Body of pancreas (tissue), 4 donors: Measurements from ENCODE around the gene CGNL1. TPM values are rescaled to one million over a fixed set of nuclear protein-coding genes. Genes with fewer than 3 reads are reported as not detected.

ENCODE experiments used
- ATAC-seq: fragments of 150-250 bp; one replicate; pipeline ENCODE4 v1.9.1; 2016
- DNase-seq, 4 donors: peaks; one replicate each; pipeline ENCODE4 v3.0.0-alpha.2; 2019
- H3K27ac ChIP-seq, 4 donors: fragments of 200-600 bp; sonication (generic); 1 replicate in 3 of 4; 2 replicates in 1 of 4; pipeline versions ENCODE4 v1.5.1 to v1.6.1; 2016 to 2019; ENCODE audit warnings: mild to moderate bottlenecking in 1 of 4, mixed read lengths in 1 of 4, moderate library complexity in 1 of 4
- H3K27me3 ChIP-seq, 2 donors: fragments of 200-600 bp; sonication (generic); one replicate each; pipeline ENCODE4 v1.6.0; 2016; ENCODE audit warnings: mild to moderate bottlenecking in 1 of 2
- H3K36me3 ChIP-seq, 2 donors: fragments of 200-600 bp; sonication (generic); replicated peaks in 1 of 2; 2 replicates each; pipeline ENCODE4 v1.5.1; 2016; ENCODE audit warnings: low read depth in 2 of 2; ENCODE audit not compliant: insufficient read depth in 1 of 2
- H3K4me1 ChIP-seq: fragments of 200-600 bp; sonication (generic); one replicate; pipeline ENCODE4 v1.6.0; 2016
- H3K4me3 ChIP-seq, 2 donors: fragments of 200-600 bp; sonication (generic); 1 replicate in 1 of 2; 2 replicates in 1 of 2; pipeline ENCODE4 v1.5.1; 2016 to 2019
- H3K9me3 ChIP-seq, 3 donors: fragments of 200-600 bp; sonication (generic); 1 replicate in 2 of 3; 2 replicates in 1 of 3; pipeline ENCODE4 v1.5.1; 2016
- POLR2A ChIP-seq, 3 donors: fragments of 450-650 bp; IDR thresholded peaks; one replicate each; pipeline ENCODE4 v1.6.1; 2016; ENCODE audit warnings: antibody characterized with exemption in 3 of 3, mild to moderate bottlenecking in 2 of 3
- WGBS, 2 donors: methylation state at CpG; one replicate each; pipeline ENCODE4 v1.1.5; 2017; 5-methylcytosine and 5-hydroxymethylcytosine counted together
- intact Hi-C: fragments of 100-400 bp; cut with DNase I; formaldehyde crosslinking; loops from one replicate; pipeline ENCODE4 v1.15.1; 2023
- total RNA-seq, 2 donors: library from RNA; depleted of rRNA; stranded (reverse); fragments of >200 nt; gene quantifications; one replicate each; pipeline ENCODE4 v1.1.0, GENCODE V29; 2016
- TF ChIP-seq, protein P1 (sequence below), 7 experiments: fragments of 450-650 bp in 4 of 7; fragments of 200-600 bp in 3 of 7; sonication (generic) in 3 of 7; IDR thresholded peaks; one replicate each; pipeline ENCODE4 v1.5.1; 2016 to 2019; ENCODE audit warnings: antibody characterized with exemption in 7 of 7

CGNL1 gene
- total RNA-seq, 2 donors from 2014 or later: 24.7 to 30.6 TPM

DNA sequence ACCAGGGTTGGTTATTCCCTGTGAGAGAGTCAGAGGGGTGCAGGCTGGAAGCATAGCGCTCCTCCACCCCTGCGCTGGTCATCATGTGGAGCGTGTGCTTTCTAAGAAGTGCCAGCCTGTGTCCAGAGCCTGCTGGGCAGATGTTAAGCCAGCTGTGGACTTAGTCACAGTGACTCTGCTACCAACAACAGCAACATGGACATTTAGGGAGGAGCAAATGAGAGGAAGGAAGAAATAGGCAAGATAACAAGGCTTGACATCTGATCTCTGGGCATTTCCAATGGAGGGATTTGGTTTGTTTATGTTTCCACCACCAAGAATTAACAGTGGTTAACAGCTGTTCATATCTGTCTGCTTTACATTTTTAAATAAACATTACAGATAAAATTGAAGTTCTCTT lies 179.0 kb downstream of the CGNL1 start:
- WGBS, 2 donors: 85 to 91% methylated on average over 3 of the region's 3 CpGs
- TF ChIP-seq, protein P1, sequence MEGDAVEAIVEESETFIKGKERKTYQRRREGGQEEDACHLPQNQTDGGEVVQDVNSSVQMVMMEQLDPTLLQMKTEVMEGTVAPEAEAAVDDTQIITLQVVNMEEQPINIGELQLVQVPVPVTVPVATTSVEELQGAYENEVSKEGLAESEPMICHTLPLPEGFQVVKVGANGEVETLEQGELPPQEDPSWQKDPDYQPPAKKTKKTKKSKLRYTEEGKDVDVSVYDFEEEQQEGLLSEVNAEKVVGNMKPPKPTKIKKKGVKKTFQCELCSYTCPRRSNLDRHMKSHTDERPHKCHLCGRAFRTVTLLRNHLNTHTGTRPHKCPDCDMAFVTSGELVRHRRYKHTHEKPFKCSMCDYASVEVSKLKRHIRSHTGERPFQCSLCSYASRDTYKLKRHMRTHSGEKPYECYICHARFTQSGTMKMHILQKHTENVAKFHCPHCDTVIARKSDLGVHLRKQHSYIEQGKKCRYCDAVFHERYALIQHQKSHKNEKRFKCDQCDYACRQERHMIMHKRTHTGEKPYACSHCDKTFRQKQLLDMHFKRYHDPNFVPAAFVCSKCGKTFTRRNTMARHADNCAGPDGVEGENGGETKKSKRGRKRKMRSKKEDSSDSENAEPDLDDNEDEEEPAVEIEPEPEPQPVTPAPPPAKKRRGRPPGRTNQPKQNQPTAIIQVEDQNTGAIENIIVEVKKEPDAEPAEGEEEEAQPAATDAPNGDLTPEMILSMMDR (IDR thresholded peaks at IDR 0.05): no peak
- no peak for TF ChIP-seq POLR2A (IDR thresholded peaks at IDR 0.05)
- intact Hi-C loops: loop anchor here (5.0 kb wide), 1 partner anchor 307 kb away; no protein-coding TSS in a partner anchor
- Histone ChIP-seq H3K36me3 (no peaks in the 10 kb centered on the region), H3K27me3 (no peaks in the 10 kb centered on the region), H3K4me3 (no peak overlapping the region), H3K4me1 (peaks cover 49% of the 10 kb centered on the region), H3K27ac (peak overlapping the region in 2 of 4 donors; percentile 32 to 46), H3K9me3 (no peaks in the 10 kb centered on the region)
- ATAC-seq (no peak), DNase-seq (no peak)

DNA sequence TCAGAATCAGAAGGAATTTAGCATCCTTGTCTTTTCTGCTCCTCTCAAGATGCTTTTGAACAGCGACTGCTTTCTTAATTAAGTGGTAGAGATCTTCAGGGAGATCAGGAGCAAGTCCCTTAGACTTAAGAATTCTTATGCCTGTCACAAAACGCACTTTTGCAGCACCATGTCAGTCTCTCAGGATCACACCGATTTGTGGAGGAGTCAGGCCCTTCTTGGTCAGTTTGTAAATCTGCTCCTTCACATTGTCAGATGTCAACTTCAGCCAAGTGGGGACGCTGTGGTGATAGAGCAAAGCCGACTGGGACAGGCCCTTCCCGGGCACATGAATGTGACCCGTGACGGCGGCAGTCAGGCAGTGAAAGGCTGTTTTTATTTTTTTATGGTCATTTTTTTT lies 179.7 kb downstream of the CGNL1 start:
- Histone ChIP-seq H3K4me3 (no peak overlapping the region), H3K27ac (no peak overlapping the region), H3K36me3 (no peaks in the 10 kb centered on the region), H3K9me3 (no peaks in the 10 kb centered on the region), H3K27me3 (no peaks in the 10 kb centered on the region), H3K4me1 (peaks cover 50% of the 10 kb centered on the region)
- WGBS, 2 donors: 93 to 97% methylated on average over 9 of the region's 9 CpGs
- no peak for ATAC-seq
- TF ChIP-seq POLR2A (IDR thresholded peaks at IDR 0.05): no peak
- TF ChIP-seq, protein P1 (IDR thresholded peaks at IDR 0.05): no peak
- intact Hi-C loops: loop anchor here (5.0 kb wide), 1 partner anchor 306 kb away; no protein-coding TSS in a partner anchor
- DNase-seq: no peak

DNA sequence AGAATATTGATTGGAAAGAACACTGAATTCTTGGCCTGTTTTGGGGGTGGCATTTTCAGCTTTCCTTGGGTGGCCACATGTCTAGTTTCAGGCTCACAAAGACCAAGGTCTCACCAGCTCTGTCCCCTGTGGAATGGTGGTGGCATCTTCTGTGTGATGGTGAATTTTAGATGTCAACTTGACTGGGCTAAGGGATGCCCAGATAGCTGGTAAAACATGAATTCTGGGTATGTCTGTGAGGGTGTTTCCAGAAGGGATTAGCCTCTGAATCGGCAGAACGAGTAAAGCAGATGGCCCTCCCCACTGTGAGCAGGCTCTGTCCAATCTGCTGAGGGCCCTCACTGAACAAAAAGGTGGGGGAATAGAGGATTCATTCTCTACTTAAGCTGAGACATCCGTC lies 181.0 kb downstream of the CGNL1 start:
- Histone ChIP-seq H3K27me3 (no peaks in the 10 kb centered on the region), H3K4me3 (no peak overlapping the region), H3K9me3 (no peaks in the 10 kb centered on the region), H3K36me3 (no peaks in the 10 kb centered on the region), H3K4me1 (peaks cover 46% of the 10 kb centered on the region), H3K27ac (no peak overlapping the region)
- ATAC-seq (no peak), DNase-seq (no peak)
- intact Hi-C loops: loop anchor here (5.0 kb wide), 1 partner anchor 305 kb away; no protein-coding TSS in a partner anchor
- WGBS, 2 donors: 90 to 94% methylated on average over 3 of the region's 3 CpGs
- TF ChIP-seq, protein P1 (IDR thresholded peaks at IDR 0.05): no peak
- TF ChIP-seq POLR2A (IDR thresholded peaks at IDR 0.05): no peak

DNA sequence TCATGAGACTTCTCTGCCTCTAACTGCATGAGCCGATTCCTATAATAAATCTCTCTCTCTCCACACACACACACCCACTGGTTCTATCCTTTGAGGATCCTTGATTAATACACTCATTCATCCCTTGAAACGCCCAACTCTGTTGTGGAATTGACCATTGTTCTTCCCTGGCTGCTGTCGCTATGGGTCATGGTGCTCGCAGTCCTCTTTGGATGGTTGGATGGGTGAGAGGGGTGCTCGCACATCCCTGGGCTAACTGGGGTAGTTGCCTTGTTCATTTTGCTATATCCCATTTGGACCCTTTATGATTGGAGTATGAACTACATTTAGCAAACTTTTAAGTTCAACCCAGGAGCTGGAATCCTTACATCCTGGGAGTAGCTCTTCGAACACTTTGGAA lies 181.5 kb downstream of the CGNL1 start:
- no peaks in the 10 kb centered on the region for H3K36me3 ChIP-seq
- H3K27me3 ChIP-seq: no peaks in the 10 kb centered on the region
- no peak overlapping the region for H3K27ac ChIP-seq
- intact Hi-C loops: loop anchor here (5.0 kb wide), 1 partner anchor 304 kb away; no protein-coding TSS in a partner anchor
- H3K4me1 ChIP-seq: peaks cover 40% of the 10 kb centered on the region
- TF ChIP-seq POLR2A (IDR thresholded peaks at IDR 0.05): no peak
- TF ChIP-seq, protein P1 (IDR thresholded peaks at IDR 0.05): no peak
- DNase-seq (no peak), ATAC-seq (no peak)
- H3K9me3 ChIP-seq: no peaks in the 10 kb centered on the region
- WGBS, 2 donors: 90 to 94% methylated on average over 6 of the region's 6 CpGs
- no peak overlapping the region for H3K4me3 ChIP-seq

DNA sequence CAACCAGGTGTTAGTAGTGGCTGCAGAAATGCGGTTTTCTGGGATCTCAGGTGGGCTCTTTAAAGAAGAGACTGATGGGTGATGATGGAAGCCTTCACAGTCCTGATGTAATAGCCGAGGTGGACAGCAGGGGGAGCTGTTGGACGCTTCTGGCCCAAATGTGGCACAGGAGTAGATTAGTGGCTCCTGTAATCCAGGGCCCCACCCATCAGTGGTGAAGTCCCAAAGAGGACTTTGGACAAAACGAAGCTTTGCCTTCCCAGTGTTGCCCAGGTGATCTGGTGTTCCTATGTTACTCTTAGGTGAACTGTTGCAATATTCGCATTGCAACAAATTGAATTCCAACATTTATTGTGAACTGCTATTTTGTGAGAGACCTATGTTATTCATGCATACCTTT lies 183.6 kb downstream of the CGNL1 start:
- intact Hi-C loops: loop anchor here (5.0 kb wide), 2 partner anchors 37 to 302 kb away; no protein-coding TSS in a partner anchor
- peak overlapping the region in 2 of 4 donors; percentile 32 to 74 for H3K27ac ChIP-seq
- TF ChIP-seq POLR2A (IDR thresholded peaks at IDR 0.05): no peak
- TF ChIP-seq, protein P1 (IDR thresholded peaks at IDR 0.05): peak; percentile 77 to 93 (median 89)
- H3K9me3 ChIP-seq: no peaks in the 10 kb centered on the region
- peak; percentile 81 for ATAC-seq
- H3K36me3 ChIP-seq: no peaks in the 10 kb centered on the region
- WGBS, 2 donors: 7 to 10% methylated on average over 5 of the region's 5 CpGs
- H3K4me3 ChIP-seq: no peak overlapping the region
- DNase-seq: peak; percentile 77 to 87 (median 84)
- H3K4me1 ChIP-seq: peaks cover 22% of the 10 kb centered on the region
- no peaks in the 10 kb centered on the region for H3K27me3 ChIP-seq
